SK-N-SH (cell line): Measurements from ENCODE around the gene PHF12. TPM values are rescaled to one million over a fixed set of nuclear protein-coding genes. Genes with fewer than 3 reads are reported as not detected.

ENCODE experiments used
- CTCF ChIA-PET: fragments of 300-600, 350-600 bp; formaldehyde crosslinking; extraction: SDS; loops from one replicate; lab custom pipeline; 2021; lab: Yijun Ruan, JAX
- POLR2A ChIA-PET: fragments of 350-600 bp; sonication (Branson Sonifier 250); formaldehyde crosslinking; extraction: SDS; loops from one replicate; lab custom pipeline; 2020; ENCODE audit warnings: antibody characterized with exemption, inconsistent platforms; lab: Yijun Ruan, JAX
- DNase-seq: peaks from one replicate; pipeline ENCODE4 v3.0.0; 2012
- H2AFZ ChIP-seq: fragments of 200-600 bp; sonication (generic); 2 replicates; pipeline ENCODE4 v1.8.1; 2016; ENCODE audit warnings: antibody characterized with exemption, mild to moderate bottlenecking, low read depth
- H3F3A ChIP-seq: fragments of 200-600 bp; sonication (generic); replicated peaks from 2 replicates; pipeline ENCODE3; 2016; ENCODE audit warnings: antibody characterized with exemption, mild to moderate bottlenecking; ENCODE audit not compliant: insufficient read depth
- H3K27ac ChIP-seq, 2 experiments: fragments of 200-500 bp in 1 of 2; fragments of 200-600 bp in 1 of 2; sonication (Bioruptor generic) in 1 of 2; sonication (generic), shearing (Covaris generic) in 1 of 2; 2 replicates each; pipeline versions ENCODE4 v1.5.1 to v1.6.1; 2014 to 2016; ENCODE audit warnings: low read depth in 2 of 2, inconsistent platforms in 1 of 2, low read length in 1 of 2, mild to moderate bottlenecking in 1 of 2, mixed read lengths in 1 of 2
- H3K27me3 ChIP-seq: fragments of 200-600 bp; sonication (generic), shearing (Covaris generic); 2 replicates; pipeline ENCODE4 v1.6.1; 2016; ENCODE audit warnings: mixed run types; ENCODE audit not compliant: insufficient read depth
- H3K36me3 ChIP-seq, 2 experiments: fragments of 200-500 bp in 1 of 2; fragments of 200-600 bp in 1 of 2; sonication (Bioruptor generic) in 1 of 2; sonication (generic) in 1 of 2; replicated peaks in 1 of 2; 2 replicates each; pipeline versions ENCODE3 to v1.5.1; 2014 to 2016; ENCODE audit warnings: low read length in 1 of 2, mild to moderate bottlenecking in 1 of 2; ENCODE audit not compliant: insufficient read depth in 2 of 2, control insufficient read depth in 1 of 2
- H3K4me1 ChIP-seq, 2 experiments: fragments of 200-500 bp in 1 of 2; fragments of 200-600 bp in 1 of 2; sonication (Bioruptor generic) in 1 of 2; sonication (generic), shearing (Covaris generic) in 1 of 2; 2 replicates each; pipeline versions ENCODE4 v1.5.1 to v1.6.1; 2014 to 2016; ENCODE audit warnings: low read depth in 1 of 2, low read length in 1 of 2, mixed run types in 1 of 2; ENCODE audit not compliant: insufficient read depth in 2 of 2, control insufficient read depth in 1 of 2
- H3K4me2 ChIP-seq: fragments of 200-600 bp; sonication (generic), shearing (Covaris generic); 2 replicates; pipeline ENCODE4 v1.6.1; 2017; ENCODE audit warnings: mixed run types
- H3K4me3 ChIP-seq, 2 experiments: fragments of 200-500 bp in 1 of 2; fragments of 200-600 bp in 1 of 2; sonication (Bioruptor generic) in 1 of 2; sonication (generic), shearing (Covaris generic) in 1 of 2; 2 replicates each; pipeline versions ENCODE4 v1.5.1 to v1.8.1; 2014 to 2016; ENCODE audit warnings: low read depth in 2 of 2, inconsistent platforms in 1 of 2, low read length in 1 of 2, mild to moderate bottlenecking in 1 of 2, mixed read lengths in 1 of 2, moderate library complexity in 1 of 2
- H3K79me2 ChIP-seq: fragments of 200-600 bp; sonication (generic); 2 replicates; pipeline ENCODE4 v1.8.1; 2017; ENCODE audit warnings: mild to moderate bottlenecking; ENCODE audit not compliant: insufficient read depth
- H3K9ac ChIP-seq: fragments of 200-600 bp; sonication (generic); 2 replicates; pipeline ENCODE4 v1.6.1; 2017; ENCODE audit warnings: mixed run types
- H3K9me2 ChIP-seq: fragments of 200-600 bp; sonication (generic); 2 replicates; pipeline ENCODE4 v1.6.1; 2017; ENCODE audit warnings: mixed run types
- H3K9me3 ChIP-seq: fragments of 200-600 bp; sonication (generic); 2 replicates; pipeline ENCODE4 v1.6.1; 2017; ENCODE audit warnings: mixed run types, mild to moderate bottlenecking, moderate library complexity
- H4K20me1 ChIP-seq: fragments of 200-600 bp; sonication (generic); 2 replicates; pipeline ENCODE4 v1.6.1; 2017; ENCODE audit warnings: mild to moderate bottlenecking, mixed run types; ENCODE audit not compliant: insufficient read depth
- ELF1 ChIP-seq: IDR thresholded peaks from 2 replicates; pipeline ENCODE4 v1.4.0; 2012
- FOXJ3 ChIP-seq: sonication (generic); formaldehyde crosslinking; IDR thresholded peaks from 2 replicates; pipeline ENCODE4 v1.5.1; 2020; ENCODE audit warnings: mild to moderate bottlenecking, missing genetic modification reagents
- GATA2 ChIP-seq: sonication (generic); formaldehyde crosslinking; IDR thresholded peaks from 2 replicates; pipeline ENCODE4 v1.5.0; 2020; ENCODE audit warnings: mild to moderate bottlenecking, missing genetic modification reagents
- IRF3 ChIP-seq: fragments of 150-350 bp; IDR thresholded peaks from 2 replicates; pipeline ENCODE4 v1.6.1; 2016; ENCODE audit warnings: mild to moderate bottlenecking, low read depth, low read length
- MAX ChIP-seq: IDR thresholded peaks from 2 replicates; pipeline ENCODE4 v1.4.0; 2012; ENCODE audit warnings: low read depth
- MXI1 ChIP-seq: IDR thresholded peaks from 2 replicates; pipeline ENCODE4 v1.6.1; 2012; ENCODE audit warnings: mild to moderate bottlenecking, low read depth, low read length, improper control_type of control experiment
- NFIC ChIP-seq: IDR thresholded peaks from 2 replicates; pipeline ENCODE4 v1.4.0; 2012; ENCODE audit warnings: borderline replicate concordance
- RAD21 ChIP-seq: IDR thresholded peaks from 2 replicates; pipeline ENCODE4 v1.6.1; 2012; ENCODE audit warnings: mild to moderate bottlenecking, low read length
- RCOR1 ChIP-seq: fragments of 150-350 bp; IDR thresholded peaks from 2 replicates; pipeline ENCODE4 v1.6.1; 2017; ENCODE audit warnings: antibody characterized with exemption, low read length
- REST ChIP-seq: IDR thresholded peaks from 2 replicates; pipeline ENCODE4 v1.6.1; 2012; ENCODE audit warnings: mild to moderate bottlenecking, low read depth, low read length, moderate library complexity
- RFX5 ChIP-seq: IDR thresholded peaks from 2 replicates; pipeline ENCODE4 v1.6.1; 2012; ENCODE audit warnings: mild to moderate bottlenecking, improper control_type of control experiment, low read length
- SIN3A ChIP-seq: IDR thresholded peaks from 2 replicates; pipeline ENCODE4 v1.6.1; 2012; ENCODE audit warnings: low read depth, mild to moderate bottlenecking, low read length, moderate library complexity, borderline replicate concordance
- SMC3 ChIP-seq: IDR thresholded peaks from 2 replicates; pipeline ENCODE4 v1.6.1; 2012; ENCODE audit warnings: low read depth, low read length, improper control_type of control experiment
- TAF1 ChIP-seq: IDR thresholded peaks from 2 replicates; pipeline ENCODE4 v1.6.1; 2012; ENCODE audit warnings: low read depth, mild to moderate bottlenecking, low read length, moderate library complexity, borderline replicate concordance
- TCF12 ChIP-seq: IDR thresholded peaks from 2 replicates; pipeline ENCODE4 v1.4.0; 2012
- USF1 ChIP-seq: IDR thresholded peaks from 2 replicates; pipeline ENCODE4 v1.4.0; 2012; ENCODE audit warnings: low read depth, borderline replicate concordance
- ZBTB33 ChIP-seq: IDR thresholded peaks from 2 replicates; pipeline ENCODE4 v1.4.0; 2012; ENCODE audit warnings: low read depth, borderline replicate concordance
- WGBS: methylation state at CpG from one replicate; pipeline ENCODE4 v1.1.6; 2017; ENCODE audit warnings: low lambda C conversion rate; 5-methylcytosine and 5-hydroxymethylcytosine counted together
- polyA plus RNA-seq, 3 experiments: library from polyadenylated mRNA; depleted of rRNA; stranded (reverse); fragments of >200 nt; gene quantifications; 2 replicates each; pipeline ENCODE4 v1.2.3, GENCODE V29; 2012

PHF12 gene
- polyA plus RNA-seq, 1 of the 3 experiments (the other 2 are of a cell fraction), result 24.0 TPM

- TF ChIP-seq RAD21 (no peak), NFIC (no peak), SIN3A (no peak), GATA2 (CRISPR knock-in tag) (no peak), SMC3 (no peak), ZBTB33 (no peak), USF1 (no peak)
Measured at GRCh38 chr17:28996554-28997096, 45.3 kb upstream of the PHF12 start (continued).

GRCh38 chr17:28993645-28994426 lies 42.5 kb upstream of the PHF12 start:
- ChIA-PET POLR2A (no interaction called here), CTCF (interaction anchor here (0.9 to 3.8 kb wide), 5 partner anchors 28 to 123 kb away, joined by 3 to 25 read pairs (median 7); no protein-coding TSS in a partner anchor)
- Histone ChIP-seq H3K4me2 (no peak overlapping the region), H2AFZ (no peak overlapping the region), H4K20me1 (no peaks in the 10 kb centered on the region), H3K36me3 (no peaks in the 10 kb centered on the region), H3K9ac (no peak overlapping the region), H3K4me3 (no peak overlapping the region), H3K4me1 (peaks cover 0 to 30% of the 10 kb centered on the region in 2 experiments; a peak in 1 of 4 replicates), H3K9me2 (no peaks in the 10 kb centered on the region), H3K79me2 (no peaks in the 10 kb centered on the region), H3K27me3 (peaks cover 2% of the 10 kb centered on the region; the same call in 1 of the 2 replicates), H3F3A (no peaks in the 10 kb centered on the region), H3K9me3 (no peaks in the 10 kb centered on the region), H3K27ac (no peak overlapping the region)
- DNase-seq, result no peak
- WGBS, result 75% methylated on average over 10 of the region's 13 CpGs
- TF ChIP-seq RFX5 (no peak), RCOR1 (no peak), ZBTB33 (no peak), IRF3 (no peak), MXI1 (no peak), MAX (no peak), ELF1 (no peak), TAF1 (no peak), GATA2 (CRISPR knock-in tag) (no peak), USF1 (no peak), SIN3A (no peak), FOXJ3 (CRISPR knock-in tag) (no peak), REST (no peak), TCF12 (no peak)
